GM19351 (cell line): Measurements from ENCODE around the gene MACROD1.

Experiments used
- ATAC-seq: cut with Tn5 transposase; IDR thresholded peaks from one replicate; pipeline ENCODE4 v1.9.1; 2021; ENCODE audit warnings: mild to moderate bottlenecking, moderate library complexity; ENCODE audit not compliant: unreplicated experiment

Gene MACROD1

DNA sequence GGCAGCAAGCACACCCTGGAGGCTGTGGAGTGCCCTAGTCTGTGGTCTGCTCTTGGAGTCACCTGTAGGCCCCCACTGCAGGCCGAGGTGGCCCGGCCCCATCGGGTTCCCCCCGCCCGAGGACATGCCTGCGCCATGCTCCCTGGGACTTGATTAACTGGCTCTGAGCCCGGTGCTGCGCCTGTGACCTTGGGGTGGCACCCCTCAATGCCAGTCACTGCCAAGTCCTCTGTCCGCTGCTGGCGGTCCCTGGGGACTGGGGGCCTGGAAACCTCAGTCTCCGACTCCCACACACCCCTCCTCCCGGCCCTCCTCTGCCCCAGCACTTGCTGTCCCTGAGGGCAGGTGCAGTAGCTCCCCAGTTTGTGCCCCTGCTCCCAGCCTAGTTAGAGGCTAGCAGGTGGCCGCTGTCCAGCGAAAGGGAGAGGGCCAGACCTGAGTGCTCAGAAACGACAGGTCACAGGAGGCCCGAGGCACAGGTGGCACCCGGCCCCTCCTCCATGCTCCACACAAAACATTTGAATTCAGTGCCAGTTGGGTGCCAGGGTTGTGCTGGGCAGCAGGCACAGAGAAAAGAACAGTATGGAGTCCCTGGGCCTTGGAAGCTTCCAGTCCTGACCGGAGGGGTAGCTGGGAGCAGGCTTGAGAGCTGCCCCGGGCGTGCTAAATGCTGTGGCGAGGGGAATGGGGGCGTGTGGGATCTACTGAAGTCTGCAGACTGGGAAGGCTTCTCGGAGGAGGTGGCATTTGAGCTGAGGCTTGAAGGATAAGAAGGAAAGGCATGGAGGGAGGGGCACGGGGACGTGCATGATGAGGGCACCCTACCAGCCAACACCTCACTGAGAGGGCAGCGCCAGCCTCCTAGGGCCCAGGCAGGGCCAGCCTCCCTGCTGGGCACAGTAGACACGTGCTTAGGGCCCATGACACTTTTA lies 146.5 kb downstream of the MACROD1 start:
- no peak for ATAC-seq

DNA sequence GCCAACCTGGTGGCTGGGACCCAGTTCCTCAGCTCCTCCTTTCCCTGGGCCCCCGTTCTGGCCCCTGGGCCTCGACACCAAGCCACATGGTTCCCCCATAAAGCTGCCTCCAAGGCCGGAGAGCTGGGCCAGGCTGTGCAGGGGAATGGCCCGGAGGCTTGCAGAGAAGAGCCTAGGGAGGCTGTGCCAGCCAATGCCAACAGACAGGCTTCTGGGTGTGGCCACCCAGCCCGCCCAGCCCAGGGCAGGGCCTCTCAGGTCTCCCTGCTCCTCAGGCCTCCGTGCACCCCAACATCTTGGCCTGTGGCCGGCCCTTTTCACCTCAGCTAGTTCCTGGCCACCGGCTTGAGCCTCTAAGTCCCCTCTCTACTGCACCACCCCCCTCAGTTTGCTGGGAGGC lies 147.6 kb downstream of the MACROD1 start:
- no peak for ATAC-seq

DNA sequence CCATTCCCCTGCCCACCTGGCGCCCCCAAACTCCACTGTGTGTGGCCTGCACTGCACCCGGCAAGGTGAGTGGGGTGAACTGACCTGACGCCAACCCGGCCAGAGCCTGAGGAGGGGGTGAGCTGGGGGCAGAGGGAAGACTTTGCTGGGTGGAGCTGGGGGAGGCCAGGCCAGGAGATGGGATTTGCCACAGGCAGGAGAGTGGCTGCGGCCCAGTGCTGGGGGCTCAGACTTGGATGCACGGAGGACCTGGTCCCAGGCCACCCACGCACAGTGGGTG lies 148.0 kb downstream of the MACROD1 start:
- ATAC-seq: no peak

DNA sequence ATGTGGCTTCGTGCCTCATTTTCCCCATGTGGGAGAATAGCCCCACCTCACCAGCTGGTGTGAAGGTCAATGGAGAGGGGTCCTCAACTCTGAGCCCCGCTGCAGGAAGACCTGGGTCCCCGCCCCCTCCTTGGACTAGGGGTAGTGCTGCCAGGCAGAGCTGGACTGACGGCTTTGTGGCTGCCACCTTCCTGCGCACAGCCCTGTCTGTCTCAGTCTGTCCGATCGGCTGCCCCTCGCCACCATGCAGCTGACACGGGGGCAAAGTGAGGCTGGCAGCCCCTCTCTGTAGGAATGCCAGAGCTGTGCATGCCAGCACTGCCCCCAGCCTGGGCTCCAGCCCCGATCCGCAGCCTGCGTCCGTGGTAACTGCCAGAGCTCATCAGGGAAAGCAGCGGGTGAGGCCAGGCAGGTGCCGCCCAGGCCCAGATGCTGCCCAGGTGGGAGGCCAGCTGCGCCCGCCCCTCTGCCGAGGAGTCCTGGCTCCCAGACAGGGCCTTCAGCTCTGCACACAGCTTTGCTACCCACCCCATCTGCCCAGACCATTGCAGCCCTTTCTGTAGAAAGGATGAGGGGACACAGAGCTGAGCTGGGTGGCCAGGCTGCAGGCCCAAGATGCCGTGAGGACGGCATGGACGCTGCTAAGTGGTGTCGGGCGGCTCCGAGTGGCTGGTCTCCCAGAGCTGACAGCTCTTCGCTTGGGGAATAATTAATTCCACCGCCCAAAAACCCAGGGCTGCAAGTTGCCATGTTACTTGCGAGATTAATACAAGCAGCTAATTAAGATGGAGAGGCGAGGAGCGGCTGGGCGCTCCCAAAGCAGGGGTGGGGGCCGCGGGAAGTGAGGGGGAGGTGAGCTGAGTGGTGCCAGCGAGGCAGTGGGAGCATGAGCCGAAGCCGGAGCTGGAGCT lies 149.7 kb downstream of the MACROD1 start:
- ATAC-seq: no peak

DNA sequence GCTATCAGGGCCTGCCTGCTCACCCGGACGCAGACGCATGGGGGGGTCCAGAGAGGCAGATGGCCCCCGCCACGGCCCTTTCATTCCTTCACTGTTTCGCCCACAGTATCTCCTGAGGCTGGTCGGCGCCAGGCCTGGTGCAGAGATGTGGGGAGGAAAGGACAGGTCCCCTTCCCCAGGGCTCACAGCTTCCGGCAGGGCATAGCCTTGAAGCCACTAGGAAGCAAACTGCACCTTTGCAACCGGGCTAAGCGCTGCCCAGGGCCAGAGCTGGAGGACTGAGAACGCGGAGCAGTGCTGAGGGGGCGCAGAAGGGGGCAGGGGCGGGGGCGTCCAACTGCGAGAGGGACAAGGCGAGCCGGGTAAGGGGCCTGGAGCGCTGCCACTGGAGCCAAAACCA lies 150.4 kb downstream of the MACROD1 start:
- ATAC-seq: no peak

DNA sequence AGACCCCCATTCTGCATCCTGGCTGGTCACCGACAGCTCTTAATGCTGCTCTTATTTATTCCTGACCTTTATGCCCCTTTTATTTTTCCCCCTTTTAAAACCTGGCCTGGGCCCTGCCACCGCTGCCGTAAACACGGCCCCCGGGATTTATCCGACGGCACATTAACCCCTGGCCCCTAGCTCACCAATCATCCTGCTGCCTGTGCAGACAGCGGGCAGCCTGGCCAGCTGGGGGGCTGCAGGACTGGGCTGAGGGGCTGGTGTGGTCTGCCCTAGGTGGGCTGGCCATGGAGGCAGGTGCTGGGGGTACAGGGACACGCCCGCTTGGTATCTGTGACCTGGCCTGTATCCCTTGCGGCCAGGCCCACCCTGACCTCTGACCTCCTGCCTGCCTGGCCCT lies 151.6 kb downstream of the MACROD1 start:
- no peak for ATAC-seq

DNA sequence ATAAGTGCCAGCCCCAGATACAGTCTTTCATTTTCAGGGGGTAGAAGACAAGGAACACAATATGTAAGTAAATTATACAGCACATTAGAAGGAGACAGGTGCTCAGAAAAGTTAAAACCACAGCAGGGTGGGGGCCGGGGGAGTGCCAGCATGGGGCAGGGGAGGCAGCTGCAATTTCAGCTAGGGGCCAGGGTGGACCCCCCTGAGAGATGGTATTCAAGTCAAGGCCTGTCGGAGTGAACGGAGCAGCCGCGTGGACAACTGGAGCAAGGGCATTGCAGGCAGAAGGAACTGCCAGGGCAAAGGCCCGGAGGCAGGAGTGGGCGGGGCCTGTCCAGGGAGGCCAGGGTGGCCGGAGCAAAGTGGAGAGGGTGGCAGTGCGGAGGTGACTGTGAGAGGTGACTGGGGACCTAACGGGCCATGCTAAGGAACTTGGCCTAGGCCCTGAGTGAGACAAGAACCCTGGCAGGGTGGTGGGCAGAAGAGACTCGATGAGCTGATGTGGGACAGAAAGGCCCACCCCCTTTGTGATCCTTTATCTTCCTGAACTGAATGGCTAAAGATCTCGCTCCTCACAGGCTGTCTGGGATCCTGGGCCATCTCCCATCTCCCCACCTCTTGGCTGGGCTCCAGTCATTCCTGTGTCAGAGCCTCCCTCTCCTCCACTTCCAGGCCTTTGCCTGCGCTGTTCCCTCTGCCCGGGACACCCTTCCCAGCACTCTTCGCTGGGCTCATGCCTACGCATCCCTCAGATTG lies 152.6 kb downstream of the MACROD1 start:
- no peak for ATAC-seq

DNA sequence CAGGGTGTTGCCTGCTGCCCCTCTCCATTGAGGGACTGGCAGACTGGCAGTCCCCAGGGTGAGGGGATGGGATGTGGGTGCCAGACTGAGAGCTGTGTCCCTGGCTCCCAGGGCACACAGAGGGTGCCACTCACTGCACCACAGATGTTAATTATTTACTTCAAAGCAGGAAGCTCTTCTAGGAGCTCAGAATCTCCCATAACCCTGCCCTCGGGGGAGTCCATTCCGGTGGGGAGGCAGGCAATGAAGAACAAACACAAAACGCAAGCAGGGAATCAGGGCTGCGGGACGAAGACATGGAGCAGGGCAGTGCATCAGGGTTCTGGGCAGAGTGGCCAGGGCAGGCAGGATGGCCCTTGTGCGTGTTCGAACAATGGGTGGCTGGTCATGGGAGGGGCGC lies 154.5 kb downstream of the MACROD1 start:
- no peak for ATAC-seq

DNA sequence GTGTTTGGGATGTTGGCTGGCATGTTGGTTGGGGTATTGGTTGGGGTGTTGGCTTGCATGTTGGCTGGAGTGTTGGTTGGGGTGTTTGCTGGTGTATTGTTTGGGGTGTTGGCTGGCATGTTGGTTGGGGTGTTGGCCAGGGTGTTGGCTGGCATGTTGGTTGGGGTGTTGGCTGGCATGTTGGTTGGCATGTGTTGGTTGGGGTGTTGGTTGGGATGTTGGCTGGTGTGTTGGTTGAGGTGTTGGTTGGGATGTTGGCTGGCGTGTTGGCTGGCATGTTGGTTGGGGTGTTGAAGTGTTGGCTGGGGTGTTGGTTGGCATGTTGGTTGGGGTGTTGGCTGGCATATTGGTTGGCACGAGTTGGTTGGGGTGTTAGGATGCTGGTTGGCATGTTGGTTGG lies 155.1 kb downstream of the MACROD1 start:
- no peak for ATAC-seq

DNA sequence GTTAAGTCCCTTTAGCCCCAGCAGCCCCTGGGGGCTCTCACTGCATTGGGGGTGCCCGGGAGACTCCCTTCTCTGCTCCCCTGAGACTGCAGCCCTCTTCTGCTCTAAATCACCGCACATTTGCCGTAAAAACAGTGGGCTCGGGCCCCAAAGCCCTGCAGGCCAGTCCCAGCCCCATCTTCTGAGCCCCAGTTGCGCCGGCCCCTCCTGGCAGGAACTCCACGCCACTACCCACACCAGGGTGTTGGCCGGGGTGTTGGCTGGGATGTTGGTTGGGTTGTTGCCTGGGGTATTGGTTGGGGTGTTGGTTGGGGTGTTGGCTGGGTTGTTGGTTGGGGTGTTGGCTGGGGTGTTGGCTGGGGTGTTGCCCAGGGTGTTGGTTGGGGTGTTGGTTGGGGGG lies 156.2 kb downstream of the MACROD1 start:
- no peak for ATAC-seq

DNA sequence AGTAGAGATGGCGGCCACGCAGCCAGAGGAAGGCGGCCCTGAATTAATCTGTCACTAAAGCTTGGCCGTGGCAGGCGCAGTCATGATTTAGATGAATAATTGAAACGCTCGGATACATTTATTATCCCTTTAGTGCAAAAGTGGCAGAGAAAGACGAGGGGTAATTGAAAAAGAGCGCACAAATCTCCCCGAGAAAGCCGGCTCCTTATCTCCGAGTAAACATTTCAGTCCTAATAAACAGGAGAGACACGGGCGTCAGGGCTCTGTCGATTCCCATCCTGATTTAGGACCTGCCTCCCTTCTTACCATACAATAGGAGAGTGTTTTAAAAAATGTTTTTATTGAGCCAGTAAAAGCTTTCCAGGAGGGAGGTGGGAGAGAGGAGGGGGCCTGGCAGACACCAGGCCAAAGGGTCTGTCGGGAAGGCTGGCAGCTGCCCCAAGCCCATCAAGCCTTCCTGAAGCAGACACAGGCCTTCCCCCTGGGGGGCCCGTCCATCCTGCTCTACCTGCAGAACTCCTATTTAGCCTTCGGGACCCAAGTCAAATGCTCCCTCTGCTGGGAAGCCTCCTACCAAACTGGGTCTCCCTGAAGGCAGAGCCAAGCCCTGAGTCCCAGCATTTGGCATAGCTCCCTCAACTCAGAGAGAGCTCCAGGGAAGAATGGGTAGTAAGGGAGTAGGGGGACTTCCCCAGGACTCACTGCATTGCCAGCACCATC lies 156.8 kb downstream of the MACROD1 start:
- no peak for ATAC-seq

DNA sequence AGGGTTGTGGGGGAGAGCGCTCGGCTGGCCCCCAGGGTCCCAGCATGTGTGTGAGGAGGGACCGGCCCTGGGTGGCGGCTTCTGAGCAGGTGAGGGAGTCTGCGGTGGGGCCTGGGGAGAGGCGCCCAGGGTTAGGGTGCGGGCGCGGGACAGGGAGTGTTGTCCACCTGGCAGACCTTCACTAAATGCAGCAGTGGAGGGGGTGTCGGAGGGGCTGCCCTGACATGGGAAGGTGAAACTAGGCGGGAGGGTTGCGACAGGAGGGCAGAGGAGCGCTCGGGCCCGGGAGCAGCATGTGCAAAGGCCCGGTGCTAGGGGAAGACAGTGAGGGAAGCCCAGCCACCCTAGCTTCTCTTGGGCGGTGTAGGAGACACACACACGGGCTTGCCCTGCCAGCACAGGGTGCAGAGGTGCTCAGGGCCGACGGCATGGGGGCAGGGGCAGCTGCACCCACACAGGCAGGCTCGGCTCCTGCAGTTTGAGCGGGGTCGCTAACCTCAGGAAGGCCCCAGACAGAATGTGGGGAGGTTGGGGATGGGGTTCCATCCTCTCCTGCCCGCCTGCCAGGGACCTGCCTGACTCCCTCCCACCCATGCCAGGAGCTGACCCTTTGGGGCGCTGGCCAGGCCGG lies 157.5 kb downstream of the MACROD1 start:
- no peak for ATAC-seq

DNA sequence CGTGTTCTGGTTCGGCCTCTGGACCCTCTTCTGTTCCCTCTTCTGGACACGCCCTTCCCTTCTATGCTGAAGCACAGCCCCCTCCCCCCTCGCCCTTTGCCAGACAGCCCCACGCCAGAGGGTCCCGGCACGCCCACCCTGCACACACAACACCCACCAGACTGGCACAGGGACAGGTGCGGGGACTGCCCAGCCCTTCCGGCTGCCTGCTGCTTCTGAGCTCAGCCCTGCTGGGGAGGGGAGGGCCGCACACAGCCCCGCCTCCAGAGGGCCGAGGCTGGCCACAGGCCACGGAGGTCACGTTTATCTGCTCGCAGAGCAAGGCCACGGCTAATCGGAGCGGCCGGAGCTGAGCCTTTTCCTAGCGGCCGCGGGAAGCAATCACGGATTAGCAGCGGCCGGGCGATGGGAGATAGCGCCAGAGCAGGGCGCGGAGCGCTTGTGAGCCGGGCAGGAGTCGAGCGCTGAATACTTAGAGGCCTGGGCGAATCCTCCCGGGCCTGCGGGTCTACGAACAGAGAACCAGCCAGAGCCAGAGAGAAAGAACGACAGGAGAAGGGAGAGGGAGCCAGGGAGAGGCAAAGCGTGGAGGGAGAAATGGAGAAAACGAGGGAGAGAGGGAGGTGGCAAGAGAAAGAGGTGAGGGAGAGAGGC lies 158.2 kb downstream of the MACROD1 start:
- no peak for ATAC-seq

DNA sequence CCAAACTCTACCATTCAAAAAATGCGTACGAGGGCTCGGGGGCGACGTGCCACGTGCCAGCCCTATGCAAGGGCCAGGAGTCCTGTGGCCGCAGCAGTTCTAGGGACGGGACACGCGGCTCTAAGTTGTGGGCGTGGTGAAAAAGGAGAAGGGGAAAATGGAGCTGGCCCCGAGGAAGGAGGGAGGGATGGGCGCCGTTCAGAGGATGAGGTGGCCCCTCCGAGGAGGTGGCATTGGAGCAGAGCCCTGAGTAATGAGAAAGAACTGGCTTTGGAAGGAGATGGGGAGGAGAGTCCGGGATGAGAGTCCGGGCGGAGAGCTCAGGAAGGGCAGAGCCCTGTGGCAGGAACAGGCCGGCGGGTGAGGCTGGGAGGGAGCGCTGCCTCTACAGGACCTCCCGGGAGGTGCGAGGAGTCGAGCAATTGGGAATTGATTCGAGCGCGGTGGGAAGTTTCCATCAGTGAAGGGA lies 158.7 kb downstream of the MACROD1 start:
- ATAC-seq: no peak

DNA sequence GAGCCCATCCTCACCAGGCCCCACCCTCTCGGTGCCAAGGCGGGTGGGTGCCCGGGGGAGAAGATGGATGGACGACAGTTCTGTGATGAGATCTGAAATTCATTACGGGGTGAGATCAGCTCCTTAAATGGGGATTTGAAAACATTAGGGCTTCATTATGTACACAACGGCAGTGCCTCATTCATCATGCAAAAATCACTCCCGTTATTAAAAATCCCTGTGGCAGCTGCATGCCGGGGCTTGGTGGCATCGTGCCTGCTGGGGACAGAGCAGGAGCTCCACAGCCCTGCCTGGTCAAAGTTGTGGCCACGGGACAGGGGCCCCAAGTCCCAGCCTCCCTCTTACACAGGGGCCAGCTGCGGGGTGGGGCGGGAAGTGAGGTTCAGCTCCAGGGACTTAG lies 159.5 kb downstream of the MACROD1 start:
- ATAC-seq: no peak

DNA sequence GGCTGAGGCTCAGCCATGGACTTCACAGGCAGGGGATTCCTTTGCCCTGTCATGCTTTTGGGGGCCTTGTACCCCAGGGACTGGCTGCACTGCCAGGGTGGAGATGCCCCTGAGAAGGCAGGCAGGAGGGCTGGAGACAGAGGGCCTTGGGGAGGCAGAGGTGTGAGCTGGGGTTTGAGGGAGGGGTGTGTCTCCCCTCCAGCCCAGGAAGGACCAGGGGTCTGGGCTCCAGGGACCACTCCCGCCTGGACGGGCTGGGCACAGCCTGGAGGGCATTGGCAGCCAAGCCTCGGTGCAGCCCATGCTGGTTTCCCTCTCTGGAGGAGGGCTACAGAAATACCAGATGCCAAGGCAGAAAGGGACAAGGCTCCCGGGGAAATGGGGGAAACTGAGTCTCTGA lies 160.2 kb downstream of the MACROD1 start:
- ATAC-seq: no peak

DNA sequence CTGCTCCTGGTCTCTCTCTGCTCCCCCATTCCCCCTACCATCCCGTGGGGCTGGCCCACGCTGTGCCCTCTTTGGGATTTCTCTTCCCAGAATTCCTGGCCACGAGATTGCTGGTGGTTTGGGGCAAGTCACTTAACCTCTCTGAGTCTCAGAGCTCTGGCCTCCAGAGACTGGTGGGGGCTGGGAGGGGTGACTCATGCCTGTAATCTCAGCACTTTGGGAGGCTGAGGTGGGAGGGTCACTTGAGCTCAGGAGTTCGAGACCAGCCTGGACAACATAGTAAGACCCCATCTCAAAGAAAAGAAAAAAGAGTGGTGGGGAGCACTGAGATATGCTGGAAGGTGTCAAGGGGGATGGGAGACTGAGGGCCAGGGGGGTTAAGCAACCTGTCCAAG lies 161.3 kb downstream of the MACROD1 start:
- no peak for ATAC-seq

DNA sequence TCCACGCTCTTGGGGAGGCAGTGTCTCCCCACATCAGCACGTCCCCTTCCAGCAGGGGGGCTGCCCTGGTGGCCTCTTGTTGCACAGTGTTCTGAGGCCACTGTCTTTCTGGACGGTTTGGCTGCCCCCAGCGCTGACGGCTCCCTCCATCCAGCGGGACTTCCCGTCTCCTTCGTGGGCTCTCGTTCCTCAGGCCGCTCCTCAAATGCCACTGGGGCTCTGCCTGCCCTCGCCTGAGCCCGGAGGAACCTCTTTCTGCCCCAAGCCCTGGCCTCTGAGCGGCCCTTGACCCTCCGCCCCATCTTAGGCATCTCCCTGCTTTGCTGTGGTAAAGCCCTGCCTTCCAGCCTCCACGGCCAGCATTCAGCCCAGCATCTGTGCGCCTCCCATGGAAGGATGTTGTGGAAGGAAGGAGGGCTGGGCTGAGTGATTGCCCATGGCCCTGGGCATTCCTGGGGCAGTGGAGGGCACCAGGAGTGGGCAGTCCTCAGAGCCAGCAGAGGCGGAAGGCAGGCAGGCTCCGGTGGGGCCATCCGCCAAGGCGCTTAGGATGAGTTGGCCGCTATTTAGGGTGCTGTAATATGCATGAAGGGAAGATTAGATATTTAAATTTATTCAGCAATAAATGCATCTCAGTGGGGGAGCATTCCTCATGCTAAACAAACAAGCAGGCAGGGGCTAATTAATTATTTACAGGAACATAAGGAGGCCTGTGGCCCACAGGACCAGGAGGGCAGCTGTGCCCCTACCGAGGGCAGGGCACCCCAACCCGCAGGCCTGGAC lies 161.9 kb downstream of the MACROD1 start:
- no peak for ATAC-seq
